Upper lobe of left lung (tissue), 4 donors: ENCODE results near the gene PHC1.

Experiments used
- CTCF ChIP-seq, 6 experiments: fragments of 450-650 bp in 4 of 6; fragments of 200-600 bp in 2 of 6; sonication (generic) in 2 of 6; IDR thresholded peaks; one replicate each; pipeline ENCODE4 v1.5.1; 2016 to 2019; ENCODE audit warnings: antibody characterized with exemption in 6 of 6
- POLR2A ChIP-seq, 4 donors: fragments of 450-650 bp; IDR thresholded peaks; one replicate each; pipeline ENCODE4 v1.5.1; 2016 to 2017; ENCODE audit warnings: antibody characterized with exemption in 4 of 4, mild to moderate bottlenecking in 2 of 4
- POLR2AphosphoS5 ChIP-seq, 2 donors: sonication (generic); formaldehyde crosslinking; IDR thresholded peaks; one replicate each; pipeline ENCODE4 v1.5.1; 2017; ENCODE audit warnings: antibody characterized with exemption in 2 of 2

GRCh38 chr12:8876887-8877286 lies 37.4 kb upstream of the PHC1 start:
- TF ChIP-seq CTCF (IDR thresholded peaks at IDR 0.05), result no peak
- TF ChIP-seq POLR2AphosphoS5 (IDR thresholded peaks at IDR 0.05), result no peak
- TF ChIP-seq POLR2A (IDR thresholded peaks at IDR 0.05), result no peak
